ENCODE data around the gene OLFM1. TPM values are rescaled to one million over a fixed set of nuclear protein-coding genes. Genes with fewer than 3 reads are reported as not detected.

OLFM1 gene
- total RNA-seq, 1 experiment from 2014 or later: 0.39 TPM

GRCh38 chr9:135154050-135154615 is 66.7 kb downstream of the OLFM1 start:
- no peak for ATAC-seq
- intact Hi-C loops (cut with micrococcal nuclease; ENCODE audit: unreplicated experiment): no loop called here
- POLR2A ChIA-PET: no interaction called here
- Histone ChIP-seq H3K4me3 (ENCODE audit: low read depth in 2 of 2, low read length in 2 of 2) (no peak overlapping the region), H3K36me3 (ENCODE audit: control insufficient read depth, insufficient read depth, low read length) (no peaks in the 10 kb centered on the region), H3K4me1 (ENCODE audit: control insufficient read depth, insufficient read depth, low read length) (no peaks in the 10 kb centered on the region), H3K27ac (ENCODE audit: low read length) (no peak overlapping the region), H3K9me3 (ENCODE audit: control insufficient read depth, insufficient read depth, low read depth, low read length) (no peaks in the 10 kb centered on the region), H3K27me3 (ENCODE audit: control insufficient read depth, insufficient read depth, low read length) (no peaks in the 10 kb centered on the region; the same call in 1 of the 2 replicates)
- BruUV-seq (replicated peaks): no TSS peak
- in situ Hi-C loops (cut with HindIII; ENCODE audit: low pct_unique_long_range_greater_than_20kb, low sequenced_read_pairs): no loop called here
- no peak for TF ChIP-seq REST (IDR thresholded peaks at IDR 0.05; ENCODE audit: insufficient read depth in 1 of 2, low read depth in 2 of 2, low read length in 1 of 2)
- no peak for TF ChIP-seq TCF7L2 (IDR thresholded peaks at IDR 0.05; ENCODE audit: low read depth, low read length)
- no peak for TF ChIP-seq CTCF (IDR thresholded peaks at IDR 0.05)
- no peak for TF ChIP-seq POLR2AphosphoS5 (IDR thresholded peaks at IDR 0.05; ENCODE audit: low read depth, low read length)
- TF ChIP-seq SIN3A (IDR thresholded peaks at IDR 0.05; ENCODE audit: borderline replicate concordance, insufficient read depth, low read depth, low read length): no peak
- CTCF ChIA-PET: no interaction called here
- DNase-seq (ENCODE audit: low read depth, low spot score): no peak

- DNase-seq (ENCODE audit: low read depth, low spot score) (no peak), ATAC-seq (no peak)
- intact Hi-C loops (cut with micrococcal nuclease; ENCODE audit: unreplicated experiment) (no loop called here), in situ Hi-C loops (cut with HindIII; ENCODE audit: low pct_unique_long_range_greater_than_20kb, low sequenced_read_pairs) (no loop called here)
- H3K27me3 ChIP-seq (ENCODE audit: control insufficient read depth, insufficient read depth, low read length): no peaks in the 10 kb centered on the region; the same call in 1 of the 2 replicates
- H3K4me1 ChIP-seq (ENCODE audit: control insufficient read depth, insufficient read depth, low read length): no peaks in the 10 kb centered on the region
- BruUV-seq (replicated peaks): no TSS peak
- no peak for TF ChIP-seq TCF7L2 (IDR thresholded peaks at IDR 0.05; ENCODE audit: low read depth, low read length)
- TF ChIP-seq REST (IDR thresholded peaks at IDR 0.05; ENCODE audit: insufficient read depth in 1 of 2, low read depth in 2 of 2, low read length in 1 of 2): no peak
- no peak for TF ChIP-seq CTCF (IDR thresholded peaks at IDR 0.05)
- TF ChIP-seq POLR2AphosphoS5 (IDR thresholded peaks at IDR 0.05; ENCODE audit: low read depth, low read length): no peak
- CTCF ChIA-PET: no interaction called here
- H3K27ac ChIP-seq (ENCODE audit: low read length): no peak overlapping the region
- H3K4me3 ChIP-seq (ENCODE audit: low read depth in 2 of 2, low read length in 2 of 2): no peak overlapping the region
- H3K9me3 ChIP-seq (ENCODE audit: control insufficient read depth, insufficient read depth, low read depth, low read length): no peaks in the 10 kb centered on the region
- H3K36me3 ChIP-seq (ENCODE audit: control insufficient read depth, insufficient read depth, low read length): no peaks in the 10 kb centered on the region
- POLR2A ChIA-PET: no interaction called here
These were observed 67.9 kb downstream of the OLFM1 start for GRCh38 chr9:135155396-135155795.

Measured in Panc1 (cell line).